K562 (cell line): Measurements from ENCODE around the gene FKBP8. TPM values are rescaled to one million over a fixed set of nuclear protein-coding genes. Genes with fewer than 3 reads are reported as not detected.

Source experiments
- CBFA2T2 ChIP-seq: fragments of 450-650 bp; conservative IDR thresholded peaks from 2 replicates; pipeline ENCODE4 v1.6.1; 2017; ENCODE audit warnings: mild to moderate bottlenecking
- CREB3L1 ChIP-seq: fragments of 450-650 bp; IDR thresholded peaks from 2 replicates; pipeline ENCODE4 v1.6.1; 2014; ENCODE audit warnings: low read depth, mild to moderate bottlenecking, moderate library complexity, borderline replicate concordance
- EP300 ChIP-seq: IDR thresholded peaks from 2 replicates; pipeline ENCODE4 v1.6.1; 2012; ENCODE audit warnings: low read length, improper control_type of control experiment
- HMGN3 ChIP-seq: IDR thresholded peaks from 2 replicates; pipeline ENCODE4 v1.6.1; 2011; ENCODE audit warnings: borderline replicate concordance, low read depth, mild to moderate bottlenecking, mixed read lengths, low read length; ENCODE audit not compliant: insufficient read length; ENCODE audit errors: extremely low read depth
- HNRNPL ChIP-seq: fragments of 200-400 bp; formaldehyde crosslinking; IDR thresholded peaks from 2 replicates; pipeline ENCODE4 v1.6.1; 2017; ENCODE audit warnings: low read depth, mild to moderate bottlenecking, low read length
- HOXB6 ChIP-seq: fragments of 250-450 bp; sonication (Bioruptor Pico); IDR thresholded peaks from 2 replicates; pipeline ENCODE4 v1.5.1; 2022; ENCODE audit warnings: mild to moderate bottlenecking, borderline replicate concordance
- KDM1A ChIP-seq, 2 experiments: fragments of 450-650 bp; IDR thresholded peaks; 2 replicates each; pipeline ENCODE4 v1.6.1; 2016; ENCODE audit warnings: mild to moderate bottlenecking in 2 of 2
- POLR2AphosphoS2 ChIP-seq: IDR thresholded peaks from 2 replicates; pipeline ENCODE4 v1.6.1; 2012; ENCODE audit warnings: low read length, improper control_type of control experiment
- POLR2G ChIP-seq: fragments of 200-400 bp; formaldehyde crosslinking; IDR thresholded peaks from 2 replicates; pipeline ENCODE4 v1.6.1; 2017; ENCODE audit warnings: low read depth, mild to moderate bottlenecking, antibody characterized with exemption, low read length, moderate library complexity
- RBM14 ChIP-seq: fragments of 200-400 bp; formaldehyde crosslinking; IDR thresholded peaks from 2 replicates; pipeline ENCODE4 v1.6.1; 2018; ENCODE audit warnings: low read depth, mild to moderate bottlenecking, low read length, moderate library complexity, borderline replicate concordance; ENCODE audit not compliant: insufficient read depth
- RNF2 ChIP-seq: sonication (generic); IDR thresholded peaks from 2 replicates; pipeline ENCODE4 v1.6.1; 2016
- SMAD4 ChIP-seq: fragments of 250-450 bp; sonication (Bioruptor Pico); conservative IDR thresholded peaks from 2 replicates; pipeline ENCODE4 v1.8.0; 2021; ENCODE audit warnings: inconsistent platforms, mild to moderate bottlenecking, moderate library complexity
- TARDBP ChIP-seq: fragments of 450-650 bp; IDR thresholded peaks from 2 replicates; pipeline ENCODE4 v1.6.1; 2016
- TEAD1 ChIP-seq, 2 experiments: fragments of 450-650 bp in 1 of 2; sonication (generic) in 1 of 2; formaldehyde crosslinking; IDR thresholded peaks; 2 replicates each; pipeline versions ENCODE4 v1.4.0 to v1.8.0; 2020 to 2022; ENCODE audit warnings: mild to moderate bottlenecking in 2 of 2, missing genetic modification reagents in 1 of 2
- ZC3H11A ChIP-seq: IDR thresholded peaks from 2 replicates; pipeline ENCODE4 v1.6.1; 2012; ENCODE audit warnings: low read depth, low read length, improper control_type of control experiment
- ZNF436 ChIP-seq: fragments of 250-450, 450-650 bp; sonication (Bioruptor Pico); formaldehyde crosslinking; IDR thresholded peaks from 2 replicates; pipeline ENCODE4 v1.7.0; 2020; ENCODE audit warnings: mild to moderate bottlenecking
- ZNF586 ChIP-seq: fragments of 450-650 bp; formaldehyde crosslinking; conservative IDR thresholded peaks from 2 replicates; pipeline ENCODE4 v1.4.0; 2020; ENCODE audit warnings: mild to moderate bottlenecking, moderate library complexity
- polyA plus RNA-seq, 8 experiments: library from polyadenylated mRNA; depleted of rRNA in 4 of 8; stranded (reverse) in 5 of 8; unstranded in 3 of 8; fragments of >200 nt; fragmentation: Nextera tagmentation in 2 of 8; fragmentation: Illumina TruSeq in 1 of 8; extraction: Ambion mirVana in 2 of 8; extraction: Trizol in 1 of 8; gene quantifications; 2 replicates each; pipeline versions ENCODE4 v1.2.1 to v1.2.3, GENCODE V29; 2011 to 2014; ENCODE audit warnings: inconsistent platforms in 1 of 8, missing spikeins in 1 of 8
- total RNA-seq, 7 experiments: library from RNA; depleted of rRNA in 6 of 7; stranded (reverse); fragments of >200 nt in 6 of 7; fragmentation: Illumina TruSeq in 2 of 7; extraction: Trizol in 2 of 7; gene quantifications; 2 replicates each; pipeline versions ENCODE4 v1.2.1 to v1.2.3, GENCODE V29; 2011 to 2021; ENCODE audit warnings: low replicate concordance in 1 of 7
- TF ChIP-seq, protein P1 (sequence below): sonication (generic); formaldehyde crosslinking; IDR thresholded peaks from 2 replicates; pipeline ENCODE4 v1.8.0; 2023; ENCODE audit warnings: missing genetic modification reagents, mild to moderate bottlenecking, borderline replicate concordance
- TF ChIP-seq, protein P2 (sequence below): fragments of 450-650 bp; formaldehyde crosslinking; IDR thresholded peaks from 2 replicates; pipeline ENCODE4 v1.4.0; 2022; ENCODE audit warnings: missing genetic modification characterization
- TF ChIP-seq, protein P3 (sequence below): sonication (generic); formaldehyde crosslinking; IDR thresholded peaks from 2 replicates; pipeline ENCODE4 v1.8.1; 2023; ENCODE audit warnings: mild to moderate bottlenecking, missing genetic modification reagents

The FKBP8 gene
- total and polyA plus RNA-seq, 9 of the 15 experiments (the other 6 are each of a cell fraction or from before 2014, with no cell fraction given), result 0.46 to 236 (median 104) TPM

DNA sequence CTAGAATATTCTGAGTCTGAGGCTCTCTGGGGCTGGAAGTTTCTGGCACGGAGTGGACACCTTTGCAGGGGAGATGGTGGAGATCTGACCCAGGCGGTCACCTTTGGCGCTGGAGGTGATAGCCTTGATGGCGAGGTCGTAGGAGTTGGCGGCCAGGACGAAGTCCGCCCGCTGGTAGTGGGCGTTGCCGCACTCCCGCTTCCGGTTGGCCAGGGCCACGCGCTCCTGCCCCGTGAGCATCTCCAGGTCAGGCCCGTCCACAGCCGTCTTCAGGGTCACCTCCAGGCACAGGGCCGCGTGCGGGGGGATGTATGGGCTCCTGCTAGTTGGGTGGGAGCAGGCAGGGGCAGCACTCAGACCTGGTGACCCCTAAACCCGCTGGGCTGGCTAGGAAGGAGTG, 5.3 kb downstream of the FKBP8 start (continued):
- TF ChIP-seq, protein P1, sequence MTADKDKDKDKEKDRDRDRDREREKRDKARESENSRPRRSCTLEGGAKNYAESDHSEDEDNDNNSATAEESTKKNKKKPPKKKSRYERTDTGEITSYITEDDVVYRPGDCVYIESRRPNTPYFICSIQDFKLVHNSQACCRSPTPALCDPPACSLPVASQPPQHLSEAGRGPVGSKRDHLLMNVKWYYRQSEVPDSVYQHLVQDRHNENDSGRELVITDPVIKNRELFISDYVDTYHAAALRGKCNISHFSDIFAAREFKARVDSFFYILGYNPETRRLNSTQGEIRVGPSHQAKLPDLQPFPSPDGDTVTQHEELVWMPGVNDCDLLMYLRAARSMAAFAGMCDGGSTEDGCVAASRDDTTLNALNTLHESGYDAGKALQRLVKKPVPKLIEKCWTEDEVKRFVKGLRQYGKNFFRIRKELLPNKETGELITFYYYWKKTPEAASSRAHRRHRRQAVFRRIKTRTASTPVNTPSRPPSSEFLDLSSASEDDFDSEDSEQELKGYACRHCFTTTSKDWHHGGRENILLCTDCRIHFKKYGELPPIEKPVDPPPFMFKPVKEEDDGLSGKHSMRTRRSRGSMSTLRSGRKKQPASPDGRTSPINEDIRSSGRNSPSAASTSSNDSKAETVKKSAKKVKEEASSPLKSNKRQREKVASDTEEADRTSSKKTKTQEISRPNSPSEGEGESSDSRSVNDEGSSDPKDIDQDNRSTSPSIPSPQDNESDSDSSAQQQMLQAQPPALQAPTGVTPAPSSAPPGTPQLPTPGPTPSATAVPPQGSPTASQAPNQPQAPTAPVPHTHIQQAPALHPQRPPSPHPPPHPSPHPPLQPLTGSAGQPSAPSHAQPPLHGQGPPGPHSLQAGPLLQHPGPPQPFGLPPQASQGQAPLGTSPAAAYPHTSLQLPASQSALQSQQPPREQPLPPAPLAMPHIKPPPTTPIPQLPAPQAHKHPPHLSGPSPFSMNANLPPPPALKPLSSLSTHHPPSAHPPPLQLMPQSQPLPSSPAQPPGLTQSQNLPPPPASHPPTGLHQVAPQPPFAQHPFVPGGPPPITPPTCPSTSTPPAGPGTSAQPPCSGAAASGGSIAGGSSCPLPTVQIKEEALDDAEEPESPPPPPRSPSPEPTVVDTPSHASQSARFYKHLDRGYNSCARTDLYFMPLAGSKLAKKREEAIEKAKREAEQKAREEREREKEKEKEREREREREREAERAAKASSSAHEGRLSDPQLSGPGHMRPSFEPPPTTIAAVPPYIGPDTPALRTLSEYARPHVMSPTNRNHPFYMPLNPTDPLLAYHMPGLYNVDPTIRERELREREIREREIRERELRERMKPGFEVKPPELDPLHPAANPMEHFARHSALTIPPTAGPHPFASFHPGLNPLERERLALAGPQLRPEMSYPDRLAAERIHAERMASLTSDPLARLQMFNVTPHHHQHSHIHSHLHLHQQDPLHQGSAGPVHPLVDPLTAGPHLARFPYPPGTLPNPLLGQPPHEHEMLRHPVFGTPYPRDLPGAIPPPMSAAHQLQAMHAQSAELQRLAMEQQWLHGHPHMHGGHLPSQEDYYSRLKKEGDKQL (CRISPR knock-in tag), result no peak
- peak; percentile 56 for TF ChIP-seq POLR2G
- TF ChIP-seq, protein P2, sequence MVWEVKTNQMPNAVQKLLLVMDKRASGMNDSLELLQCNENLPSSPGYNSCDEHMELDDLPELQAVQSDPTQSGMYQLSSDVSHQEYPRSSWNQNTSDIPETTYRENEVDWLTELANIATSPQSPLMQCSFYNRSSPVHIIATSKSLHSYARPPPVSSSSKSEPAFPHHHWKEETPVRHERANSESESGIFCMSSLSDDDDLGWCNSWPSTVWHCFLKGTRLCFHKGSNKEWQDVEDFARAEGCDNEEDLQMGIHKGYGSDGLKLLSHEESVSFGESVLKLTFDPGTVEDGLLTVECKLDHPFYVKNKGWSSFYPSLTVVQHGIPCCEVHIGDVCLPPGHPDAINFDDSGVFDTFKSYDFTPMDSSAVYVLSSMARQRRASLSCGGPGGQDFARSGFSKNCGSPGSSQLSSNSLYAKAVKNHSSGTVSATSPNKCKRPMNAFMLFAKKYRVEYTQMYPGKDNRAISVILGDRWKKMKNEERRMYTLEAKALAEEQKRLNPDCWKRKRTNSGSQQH, result no peak
- no peak for TF ChIP-seq CBFA2T2
- TF ChIP-seq, protein P3, sequence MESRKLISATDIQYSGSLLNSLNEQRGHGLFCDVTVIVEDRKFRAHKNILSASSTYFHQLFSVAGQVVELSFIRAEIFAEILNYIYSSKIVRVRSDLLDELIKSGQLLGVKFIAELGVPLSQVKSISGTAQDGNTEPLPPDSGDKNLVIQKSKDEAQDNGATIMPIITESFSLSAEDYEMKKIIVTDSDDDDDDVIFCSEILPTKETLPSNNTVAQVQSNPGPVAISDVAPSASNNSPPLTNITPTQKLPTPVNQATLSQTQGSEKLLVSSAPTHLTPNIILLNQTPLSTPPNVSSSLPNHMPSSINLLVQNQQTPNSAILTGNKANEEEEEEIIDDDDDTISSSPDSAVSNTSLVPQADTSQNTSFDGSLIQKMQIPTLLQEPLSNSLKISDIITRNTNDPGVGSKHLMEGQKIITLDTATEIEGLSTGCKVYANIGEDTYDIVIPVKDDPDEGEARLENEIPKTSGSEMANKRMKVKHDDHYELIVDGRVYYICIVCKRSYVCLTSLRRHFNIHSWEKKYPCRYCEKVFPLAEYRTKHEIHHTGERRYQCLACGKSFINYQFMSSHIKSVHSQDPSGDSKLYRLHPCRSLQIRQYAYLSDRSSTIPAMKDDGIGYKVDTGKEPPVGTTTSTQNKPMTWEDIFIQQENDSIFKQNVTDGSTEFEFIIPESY (CRISPR knock-in tag), result peak; percentile 71
- TF ChIP-seq HMGN3, result peak; percentile 21
- TF ChIP-seq HOXB6, result no peak
- TF ChIP-seq RBM14, result no peak
- TF ChIP-seq TEAD1 (CRISPR knock-in tag; IDR thresholded peaks at IDR 0.05), result no peak
- TF ChIP-seq ZC3H11A, result no peak
- no peak for TF ChIP-seq POLR2AphosphoS2
- TF ChIP-seq EP300, result no peak
- no peak for TF ChIP-seq ZNF436 (CRISPR knock-in tag)
- TF ChIP-seq KDM1A (IDR thresholded peaks at IDR 0.05), result no peak
- TF ChIP-seq RNF2, result no peak
- TF ChIP-seq TARDBP, result no peak
- no peak for TF ChIP-seq CREB3L1
- no peak for TF ChIP-seq ZNF586
- TF ChIP-seq HNRNPL, result no peak
- no peak for TF ChIP-seq SMAD4
